Measurements from ENCODE around the gene PTGER4.
A peak's percentile ranks its signal among the peaks of the same experiment; 100 is the strongest.

PTGER4 gene

DNA sequence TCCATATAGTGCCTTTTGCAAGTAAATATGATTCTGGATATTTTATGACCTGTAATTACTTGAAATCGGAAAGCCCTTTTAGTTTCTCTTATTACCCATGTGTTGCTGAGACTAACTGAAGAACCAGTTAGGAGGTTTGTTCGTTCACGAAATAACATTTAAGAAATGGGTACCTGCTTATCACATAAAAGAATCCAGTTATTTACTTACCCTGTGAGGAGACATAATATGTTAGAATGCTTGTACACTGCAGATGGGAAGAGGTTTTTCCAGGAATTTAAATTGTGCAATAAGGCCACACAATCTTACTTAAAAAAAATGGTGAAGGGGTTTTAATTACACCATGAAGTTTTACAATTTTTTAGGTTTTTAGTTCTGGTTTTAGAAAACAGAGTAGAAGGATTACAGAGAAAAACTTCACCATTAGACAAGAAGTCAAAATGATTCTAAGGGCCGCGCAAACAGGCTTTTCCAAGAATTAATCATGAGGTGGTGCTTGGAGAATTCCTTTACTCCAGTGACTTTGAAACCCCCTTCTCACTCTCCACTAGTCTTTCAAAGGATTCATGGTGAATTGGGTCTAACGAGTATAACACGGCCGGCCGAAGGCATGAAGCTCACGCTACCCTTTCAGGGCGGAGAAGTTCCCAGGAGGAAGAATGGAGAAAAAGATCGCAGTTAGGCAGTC lies 1.1 kb upstream of the PTGER4 start:
- peaks cover 51% of the 10 kb centered on the region for H3K27me3 Mint-ChIP-seq (ENCODE audit: low read depth, poor library complexity)
- no peaks in the 10 kb centered on the region for H3K9me3 Mint-ChIP-seq
- H3K27ac Mint-ChIP-seq: no peak overlapping the region
- peak overlapping the region; percentile 93 for H3K4me3 Mint-ChIP-seq
- no peak for DNase-seq
- peaks cover 56% of the 10 kb centered on the region for H3K4me1 Mint-ChIP-seq
- no peak for TF ChIP-seq CTCF (IDR thresholded peaks at IDR 0.05)
- no peaks in the 10 kb centered on the region for H3K36me3 Mint-ChIP-seq (ENCODE audit: low read depth)

DNA sequence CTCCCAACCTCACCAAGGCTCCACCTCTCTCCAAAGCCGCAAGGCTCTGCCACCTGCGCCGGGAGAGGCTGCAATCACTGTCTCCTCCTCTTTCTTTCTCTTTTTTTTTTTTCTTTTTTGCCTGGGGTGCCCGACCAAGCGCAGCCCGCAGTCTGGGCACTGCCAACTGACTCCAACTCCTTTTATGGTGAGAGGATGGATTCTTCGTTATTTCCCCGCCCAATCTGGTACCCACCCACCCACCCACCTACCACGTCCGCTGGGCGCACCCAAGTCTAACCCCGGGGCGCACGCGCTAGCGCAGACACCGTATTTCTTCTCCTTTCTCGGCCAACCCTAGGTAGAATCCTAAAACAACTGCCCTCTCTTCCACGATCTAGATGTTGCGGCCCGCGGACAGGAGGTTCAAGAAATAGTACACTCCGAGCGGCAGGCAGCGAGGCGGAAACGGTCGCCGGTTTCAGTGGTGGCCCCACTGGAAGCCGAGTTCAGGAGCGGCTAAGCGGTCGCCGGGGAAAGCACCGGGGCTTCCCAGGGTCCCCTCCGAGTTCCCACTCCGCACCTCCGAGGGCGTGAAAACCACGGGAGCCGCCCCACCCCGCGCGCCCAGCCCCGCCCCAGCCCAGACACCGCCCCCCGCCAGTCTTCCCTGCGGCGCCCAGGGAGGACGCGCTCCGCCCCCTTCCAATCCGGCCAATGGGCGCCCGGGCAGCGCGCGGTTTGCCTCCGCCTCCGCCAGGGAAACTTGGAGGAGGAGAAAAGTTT lies 385 bp upstream of the PTGER4 start:
- peak overlapping the region; percentile 83 for H3K27ac Mint-ChIP-seq
- peaks cover 57% of the 10 kb centered on the region for H3K27me3 Mint-ChIP-seq (ENCODE audit: low read depth, poor library complexity)
- peak overlapping the region; percentile 93 for H3K4me3 Mint-ChIP-seq
- peaks cover 56% of the 10 kb centered on the region for H3K4me1 Mint-ChIP-seq
- peak; percentile 93 for DNase-seq
- H3K9me3 Mint-ChIP-seq: no peaks in the 10 kb centered on the region
- no peaks in the 10 kb centered on the region for H3K36me3 Mint-ChIP-seq (ENCODE audit: low read depth)
- no peak for TF ChIP-seq CTCF (IDR thresholded peaks at IDR 0.05)

- H3K4me3 Mint-ChIP-seq: peak overlapping the region; percentile 93
- H3K36me3 Mint-ChIP-seq (ENCODE audit: low read depth): no peaks in the 10 kb centered on the region
- peak; percentile 35 for DNase-seq
- TF ChIP-seq CTCF (IDR thresholded peaks at IDR 0.05): no peak
- H3K27ac Mint-ChIP-seq: no peak overlapping the region
- H3K4me1 Mint-ChIP-seq: peaks cover 56% of the 10 kb centered on the region
- peaks cover 60% of the 10 kb centered on the region for H3K27me3 Mint-ChIP-seq (ENCODE audit: low read depth, poor library complexity)
- no peaks in the 10 kb centered on the region for H3K9me3 Mint-ChIP-seq
Measured at GRCh38 chr5:40680741-40681362, 1.1 kb downstream of the PTGER4 start.

DNA sequence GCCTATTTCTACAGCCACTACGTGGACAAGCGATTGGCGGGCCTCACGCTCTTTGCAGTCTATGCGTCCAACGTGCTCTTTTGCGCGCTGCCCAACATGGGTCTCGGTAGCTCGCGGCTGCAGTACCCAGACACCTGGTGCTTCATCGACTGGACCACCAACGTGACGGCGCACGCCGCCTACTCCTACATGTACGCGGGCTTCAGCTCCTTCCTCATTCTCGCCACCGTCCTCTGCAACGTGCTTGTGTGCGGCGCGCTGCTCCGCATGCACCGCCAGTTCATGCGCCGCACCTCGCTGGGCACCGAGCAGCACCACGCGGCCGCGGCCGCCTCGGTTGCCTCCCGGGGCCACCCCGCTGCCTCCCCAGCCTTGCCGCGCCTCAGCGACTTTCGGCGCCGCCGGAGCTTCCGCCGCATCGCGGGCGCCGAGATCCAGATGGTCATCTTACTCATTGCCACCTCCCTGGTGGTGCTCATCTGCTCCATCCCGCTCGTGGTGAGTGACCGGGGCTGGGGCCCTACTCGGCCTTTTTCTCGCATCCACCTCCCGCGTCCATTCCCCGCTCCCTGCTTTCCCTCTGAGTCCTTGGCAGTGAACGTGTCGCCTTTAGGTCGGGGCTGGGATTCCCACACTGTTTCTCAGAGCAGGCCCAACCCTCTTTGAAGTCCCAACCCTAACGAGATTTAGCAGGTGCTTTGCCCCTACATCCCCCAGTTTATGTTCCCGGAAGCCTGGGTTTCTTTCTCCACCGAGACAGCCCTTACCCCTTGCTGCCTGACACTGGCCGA lies 1.8 kb downstream of the PTGER4 start:
- Mint-ChIP-seq H3K27me3 (ENCODE audit: low read depth, poor library complexity) (peaks cover 64% of the 10 kb centered on the region), H3K4me3 (peak overlapping the region; percentile 93), H3K27ac (no peak overlapping the region), H3K4me1 (peaks cover 53% of the 10 kb centered on the region), H3K9me3 (no peaks in the 10 kb centered on the region), H3K36me3 (ENCODE audit: low read depth) (no peaks in the 10 kb centered on the region)
- peak; percentile 37 for DNase-seq
- no peak for TF ChIP-seq CTCF (IDR thresholded peaks at IDR 0.05)

DNA sequence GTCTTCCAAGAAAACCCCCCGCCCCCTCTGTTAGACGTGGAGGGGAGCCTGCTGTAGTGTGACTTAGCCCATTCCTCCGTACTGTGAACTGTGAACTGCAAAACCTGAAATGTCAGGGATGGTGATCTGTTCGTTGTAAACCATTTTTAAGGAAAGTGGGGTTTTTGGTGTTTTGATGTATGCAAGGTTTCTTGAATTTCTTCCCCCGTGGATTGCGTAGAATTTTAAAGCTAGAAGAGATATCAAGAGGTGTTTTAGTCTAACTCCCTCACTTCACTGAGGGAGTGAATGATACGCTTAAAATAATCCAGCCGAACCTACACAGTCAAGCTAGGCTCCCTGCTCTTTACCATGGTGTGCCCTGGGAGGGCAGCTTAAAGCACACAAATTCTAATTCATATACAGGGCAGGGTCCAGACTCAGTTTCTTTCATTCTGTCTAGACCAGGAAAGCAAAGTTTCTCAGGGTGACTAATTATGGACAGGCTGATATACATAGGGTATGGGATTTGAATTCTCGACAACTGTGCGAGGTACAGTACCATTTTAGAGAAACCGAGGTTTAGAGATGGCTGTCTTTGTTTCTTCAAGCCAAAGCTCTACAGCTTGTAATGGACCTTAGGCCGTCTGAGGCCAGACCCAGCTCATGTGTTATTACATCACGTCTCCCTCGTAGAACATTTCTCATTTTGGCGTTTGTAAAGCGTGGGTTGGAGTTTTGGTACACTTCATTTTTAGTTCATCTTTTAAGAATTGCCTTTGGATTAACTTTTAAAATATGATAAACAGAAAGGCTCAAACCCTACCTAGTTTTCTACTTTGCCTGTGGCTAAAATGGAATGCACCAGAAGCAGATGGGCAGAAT lies 2.7 kb downstream of the PTGER4 start:
- Mint-ChIP-seq H3K4me3 (peak overlapping the region; percentile 93), H3K4me1 (peaks cover 44% of the 10 kb centered on the region), H3K27ac (no peak overlapping the region), H3K27me3 (ENCODE audit: low read depth, poor library complexity) (peaks cover 60% of the 10 kb centered on the region), H3K9me3 (no peaks in the 10 kb centered on the region), H3K36me3 (ENCODE audit: low read depth) (no peaks in the 10 kb centered on the region)
- TF ChIP-seq CTCF (IDR thresholded peaks at IDR 0.05): no peak
- DNase-seq: no peak
